ENCODE data around the gene IMMP2L.

IMMP2L gene

GRCh38 chr7:111043561-111043960, 518.7 kb downstream of the IMMP2L start:
- no peak for TF ChIP-seq JUND (IDR thresholded peaks at IDR 0.05; ENCODE audit: low read depth)
- in situ Hi-C loops (cut with HindIII; ENCODE audit: low pct_unique_long_range_greater_than_20kb, low sequenced_read_pairs): no loop called here
- no peak for DNase-seq (ENCODE audit: low read depth in 1 of 2, low spot score in 1 of 2)

GRCh38 chr7:111042842-111043241, 519.5 kb downstream of the IMMP2L start:
- DNase-seq (ENCODE audit: low read depth in 1 of 2, low spot score in 1 of 2): no peak
- TF ChIP-seq JUND (IDR thresholded peaks at IDR 0.05; ENCODE audit: low read depth): no peak
- in situ Hi-C loops (cut with HindIII; ENCODE audit: low pct_unique_long_range_greater_than_20kb, low sequenced_read_pairs): no loop called here

- no peak for DNase-seq (ENCODE audit: low read depth in 1 of 2, low spot score in 1 of 2)
- in situ Hi-C loops (cut with HindIII; ENCODE audit: low pct_unique_long_range_greater_than_20kb, low sequenced_read_pairs): no loop called here
- TF ChIP-seq JUND (IDR thresholded peaks at IDR 0.05; ENCODE audit: low read depth): no peak
Measured at GRCh38 chr7:111041577-111041976, 520.7 kb downstream of the IMMP2L start.

GRCh38 chr7:111038185-111038584, 524.1 kb downstream of the IMMP2L start:
- no peak for TF ChIP-seq JUND (IDR thresholded peaks at IDR 0.05; ENCODE audit: low read depth)
- DNase-seq (ENCODE audit: low read depth in 1 of 2, low spot score in 1 of 2): no peak
- in situ Hi-C loops (cut with HindIII; ENCODE audit: low pct_unique_long_range_greater_than_20kb, low sequenced_read_pairs): no loop called here

- no peak for TF ChIP-seq JUND (IDR thresholded peaks at IDR 0.05; ENCODE audit: low read depth)
Measured at GRCh38 chr7:111031916-111032315, 530.4 kb downstream of the IMMP2L start.

GRCh38 chr7:111030336-111030735, 532.0 kb downstream of the IMMP2L start:
- TF ChIP-seq JUND (IDR thresholded peaks at IDR 0.05; ENCODE audit: low read depth): no peak
- in situ Hi-C loops (cut with HindIII; ENCODE audit: low pct_unique_long_range_greater_than_20kb, low sequenced_read_pairs): no loop called here
- no peak for DNase-seq (ENCODE audit: low read depth in 1 of 2, low spot score in 1 of 2)

More at GRCh38 chr7:111031916-111032315, 530.4 kb downstream of the IMMP2L start:
- DNase-seq (ENCODE audit: low read depth in 1 of 2, low spot score in 1 of 2): no peak
- in situ Hi-C loops (cut with HindIII; ENCODE audit: low pct_unique_long_range_greater_than_20kb, low sequenced_read_pairs): no loop called here

- in situ Hi-C loops (cut with HindIII; ENCODE audit: low pct_unique_long_range_greater_than_20kb, low sequenced_read_pairs): no loop called here
- DNase-seq (ENCODE audit: low read depth in 1 of 2, low spot score in 1 of 2): no peak
- TF ChIP-seq JUND (IDR thresholded peaks at IDR 0.05; ENCODE audit: low read depth): no peak
Measured at GRCh38 chr7:111029574-111030251, 532.6 kb downstream of the IMMP2L start.

- DNase-seq (ENCODE audit: low read depth in 1 of 2, low spot score in 1 of 2): no peak
- no peak for TF ChIP-seq JUND (IDR thresholded peaks at IDR 0.05; ENCODE audit: low read depth)
- in situ Hi-C loops (cut with HindIII; ENCODE audit: low pct_unique_long_range_greater_than_20kb, low sequenced_read_pairs): no loop called here
Measured at GRCh38 chr7:111029141-111029572, 533.1 kb downstream of the IMMP2L start.

GRCh38 chr7:111027396-111027795, 534.9 kb downstream of the IMMP2L start:
- TF ChIP-seq JUND (IDR thresholded peaks at IDR 0.05; ENCODE audit: low read depth): no peak
- in situ Hi-C loops (cut with HindIII; ENCODE audit: low pct_unique_long_range_greater_than_20kb, low sequenced_read_pairs): no loop called here
- no peak for DNase-seq (ENCODE audit: low read depth in 1 of 2, low spot score in 1 of 2)

- TF ChIP-seq JUND (IDR thresholded peaks at IDR 0.05; ENCODE audit: low read depth): no peak
- in situ Hi-C loops (cut with HindIII; ENCODE audit: low pct_unique_long_range_greater_than_20kb, low sequenced_read_pairs): no loop called here
- no peak for DNase-seq (ENCODE audit: low read depth in 1 of 2, low spot score in 1 of 2)
Measured at GRCh38 chr7:111026806-111027205, 535.5 kb downstream of the IMMP2L start.

GRCh38 chr7:111026343-111026742, 535.9 kb downstream of the IMMP2L start:
- TF ChIP-seq JUND (IDR thresholded peaks at IDR 0.05; ENCODE audit: low read depth): no peak
- in situ Hi-C loops (cut with HindIII; ENCODE audit: low pct_unique_long_range_greater_than_20kb, low sequenced_read_pairs): no loop called here
- DNase-seq (ENCODE audit: low read depth in 1 of 2, low spot score in 1 of 2): no peak

- in situ Hi-C loops (cut with HindIII; ENCODE audit: low pct_unique_long_range_greater_than_20kb, low sequenced_read_pairs): no loop called here
- DNase-seq (ENCODE audit: low read depth in 1 of 2, low spot score in 1 of 2): no peak
- TF ChIP-seq JUND (IDR thresholded peaks at IDR 0.05; ENCODE audit: low read depth): no peak
Measured at GRCh38 chr7:111025006-111025405, 537.3 kb downstream of the IMMP2L start.

- DNase-seq (ENCODE audit: low read depth in 1 of 2, low spot score in 1 of 2): peak; percentile 9 to 57
- in situ Hi-C loops (cut with HindIII; ENCODE audit: low pct_unique_long_range_greater_than_20kb, low sequenced_read_pairs): no loop called here
- TF ChIP-seq JUND (IDR thresholded peaks at IDR 0.05; ENCODE audit: low read depth): peak; percentile 74
Measured at GRCh38 chr7:111018960-111019736, 543.1 kb downstream of the IMMP2L start.
